Spleen (tissue), 7 donors: Measurements from ENCODE around the gene FAM234A.

Source experiments
- POLR2A ChIP-seq, 3 donors: fragments of 450-650 bp; IDR thresholded peaks; one replicate each; pipeline ENCODE4 v1.5.1; 2017; ENCODE audit warnings: antibody characterized with exemption in 3 of 3, mild to moderate bottlenecking in 1 of 3
- TF ChIP-seq, protein P1 (sequence below), 11 experiments: fragments of 200-600 bp in 7 of 11; fragments of 450-650 bp in 4 of 11; sonication (generic) in 4 of 11; IDR thresholded peaks in 8 of 11; conservative IDR thresholded peaks in 3 of 11; 1 replicate in 7 of 11; 2 replicates in 4 of 11; pipeline versions ENCODE4 v1.4.0 to v1.8.0; 2016 to 2021; ENCODE audit warnings: antibody characterized with exemption in 11 of 11, inconsistent platforms in 4 of 11, mild to moderate bottlenecking in 1 of 11
- donor health status: DM: no; HTN: no; CAD: no; lungs with moderate emphysema.
- donor health status: DM: no; HTN: no; CAD: no.
- donor health status: DM: no; HTN: no; CAD: no.

DNA sequence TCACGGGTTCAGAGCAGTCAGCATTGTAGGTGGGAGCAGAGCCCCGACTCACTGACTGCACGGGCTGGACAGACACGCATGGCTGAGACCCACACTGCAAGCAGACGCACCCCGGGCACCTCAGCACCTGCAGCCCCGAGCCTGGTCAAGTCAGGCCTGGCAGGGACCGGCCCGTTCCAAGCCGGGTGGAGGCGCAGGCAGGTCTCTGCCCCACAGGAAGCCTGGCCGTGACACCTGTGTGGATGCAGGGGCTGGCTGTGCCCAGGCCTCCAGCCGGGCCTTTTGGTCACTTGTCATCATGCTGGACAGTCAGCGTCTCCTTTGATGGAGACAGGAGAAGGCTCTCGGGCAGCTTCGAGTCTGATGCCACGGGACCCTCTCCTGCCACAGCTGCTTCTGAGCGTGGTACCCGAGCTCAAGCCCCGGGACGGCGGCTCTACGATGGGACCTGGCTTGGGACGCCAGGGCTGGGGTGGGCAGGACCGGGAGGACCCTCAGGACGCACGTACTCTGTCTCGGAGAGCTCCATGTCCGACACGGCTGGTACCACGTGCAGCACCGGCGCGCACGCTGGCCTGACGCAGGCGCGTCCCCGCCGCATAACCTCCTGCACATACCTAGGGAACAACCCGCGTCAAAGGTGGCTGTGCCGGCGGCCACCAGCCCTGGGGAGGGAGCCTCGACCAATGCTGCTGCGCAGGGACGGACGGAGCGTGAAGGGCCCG lies 56.2 kb downstream of the FAM234A start:
- TF ChIP-seq, protein P1, sequence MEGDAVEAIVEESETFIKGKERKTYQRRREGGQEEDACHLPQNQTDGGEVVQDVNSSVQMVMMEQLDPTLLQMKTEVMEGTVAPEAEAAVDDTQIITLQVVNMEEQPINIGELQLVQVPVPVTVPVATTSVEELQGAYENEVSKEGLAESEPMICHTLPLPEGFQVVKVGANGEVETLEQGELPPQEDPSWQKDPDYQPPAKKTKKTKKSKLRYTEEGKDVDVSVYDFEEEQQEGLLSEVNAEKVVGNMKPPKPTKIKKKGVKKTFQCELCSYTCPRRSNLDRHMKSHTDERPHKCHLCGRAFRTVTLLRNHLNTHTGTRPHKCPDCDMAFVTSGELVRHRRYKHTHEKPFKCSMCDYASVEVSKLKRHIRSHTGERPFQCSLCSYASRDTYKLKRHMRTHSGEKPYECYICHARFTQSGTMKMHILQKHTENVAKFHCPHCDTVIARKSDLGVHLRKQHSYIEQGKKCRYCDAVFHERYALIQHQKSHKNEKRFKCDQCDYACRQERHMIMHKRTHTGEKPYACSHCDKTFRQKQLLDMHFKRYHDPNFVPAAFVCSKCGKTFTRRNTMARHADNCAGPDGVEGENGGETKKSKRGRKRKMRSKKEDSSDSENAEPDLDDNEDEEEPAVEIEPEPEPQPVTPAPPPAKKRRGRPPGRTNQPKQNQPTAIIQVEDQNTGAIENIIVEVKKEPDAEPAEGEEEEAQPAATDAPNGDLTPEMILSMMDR (IDR thresholded peaks at IDR 0.05 in 8 of 11, conservative IDR thresholded peaks at IDR 0.05 in 3 of 11), result no peak
- TF ChIP-seq POLR2A (IDR thresholded peaks at IDR 0.05), result no peak
